Measurements from ENCODE around the gene RNF14. TPM values are rescaled to one million over a fixed set of nuclear protein-coding genes. Genes with fewer than 3 reads are reported as not detected.

The RNF14 gene
- total and polyA plus RNA-seq, 2 donors (not counting 3 experiments of a cell fraction or from before 2014, with no cell fraction given): 23.5 to 55.9 TPM

DNA sequence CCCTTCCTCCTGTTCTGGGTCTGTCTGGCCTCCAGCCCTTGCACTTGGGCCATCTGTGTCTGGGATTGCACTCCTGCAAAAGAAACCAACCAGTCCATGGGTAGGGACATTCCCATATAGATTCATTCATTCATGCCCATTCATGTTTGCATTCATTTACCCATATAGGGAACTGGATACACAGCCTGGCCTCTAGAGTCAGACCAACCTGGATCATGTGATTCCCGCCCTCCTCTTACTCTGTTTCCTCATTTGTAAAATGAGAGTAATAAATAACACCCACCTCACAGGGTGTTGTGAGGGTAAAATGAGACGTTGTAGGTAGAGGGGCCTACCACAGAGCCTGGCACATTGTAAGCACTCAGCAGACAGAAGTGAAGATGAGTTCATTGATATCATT, 19.4 kb upstream of the RNF14 start:
- peaks cover 69% of the 10 kb centered on the region for H3K4me1 ChIP-seq (ENCODE audit: control insufficient read depth, extremely low read depth, insufficient read depth, low read length)
- H3K9me3 ChIP-seq (replicated peaks; ENCODE audit: control insufficient read depth, insufficient read depth, low read length): no peaks in the 10 kb centered on the region
- no peaks in the 10 kb centered on the region for H3K36me3 ChIP-seq (ENCODE audit: control insufficient read depth in 2 of 2, extremely low read depth in 1 of 2, insufficient read depth in 2 of 2, low read length in 2 of 2)
- H3K79me2 ChIP-seq (ENCODE audit: control insufficient read depth, insufficient read depth, low read length): no peaks in the 10 kb centered on the region
- DNase-seq (ENCODE audit: low read depth, low spot score) (no peak), FAIRE-seq (no peak)
- TF ChIP-seq, protein P1, sequence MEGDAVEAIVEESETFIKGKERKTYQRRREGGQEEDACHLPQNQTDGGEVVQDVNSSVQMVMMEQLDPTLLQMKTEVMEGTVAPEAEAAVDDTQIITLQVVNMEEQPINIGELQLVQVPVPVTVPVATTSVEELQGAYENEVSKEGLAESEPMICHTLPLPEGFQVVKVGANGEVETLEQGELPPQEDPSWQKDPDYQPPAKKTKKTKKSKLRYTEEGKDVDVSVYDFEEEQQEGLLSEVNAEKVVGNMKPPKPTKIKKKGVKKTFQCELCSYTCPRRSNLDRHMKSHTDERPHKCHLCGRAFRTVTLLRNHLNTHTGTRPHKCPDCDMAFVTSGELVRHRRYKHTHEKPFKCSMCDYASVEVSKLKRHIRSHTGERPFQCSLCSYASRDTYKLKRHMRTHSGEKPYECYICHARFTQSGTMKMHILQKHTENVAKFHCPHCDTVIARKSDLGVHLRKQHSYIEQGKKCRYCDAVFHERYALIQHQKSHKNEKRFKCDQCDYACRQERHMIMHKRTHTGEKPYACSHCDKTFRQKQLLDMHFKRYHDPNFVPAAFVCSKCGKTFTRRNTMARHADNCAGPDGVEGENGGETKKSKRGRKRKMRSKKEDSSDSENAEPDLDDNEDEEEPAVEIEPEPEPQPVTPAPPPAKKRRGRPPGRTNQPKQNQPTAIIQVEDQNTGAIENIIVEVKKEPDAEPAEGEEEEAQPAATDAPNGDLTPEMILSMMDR (IDR thresholded peaks at IDR 0.05; ENCODE audit: extremely low read depth in 1 of 2, insufficient read depth in 1 of 2, low read depth in 1 of 2, low read length in 2 of 2): no peak
- TF ChIP-seq POLR2A (IDR thresholded peaks at IDR 0.05; ENCODE audit: low read depth, low read length) (no peak), MYC (IDR thresholded peaks at IDR 0.05; ENCODE audit: low read depth, low read length) (no peak), JUN (IDR thresholded peaks at IDR 0.05; ENCODE audit: borderline replicate concordance, insufficient read depth, insufficient read length, low read depth) (no peak), GATA2 (IDR thresholded peaks at IDR 0.05; ENCODE audit: insufficient read depth, insufficient read length, low read depth, low read length) (no peak), FOS (IDR thresholded peaks at IDR 0.05; ENCODE audit: borderline replicate concordance, insufficient read depth, low read length) (no peak), EZH2 (IDR thresholded peaks at IDR 0.05; ENCODE audit: borderline replicate concordance, low read depth, low read length, severe bottlenecking) (no peak), POLR2AphosphoS5 (IDR thresholded peaks at IDR 0.05; ENCODE audit: insufficient read depth, low read depth, low read length) (no peak)
- TF ChIP-seq, protein P2, sequence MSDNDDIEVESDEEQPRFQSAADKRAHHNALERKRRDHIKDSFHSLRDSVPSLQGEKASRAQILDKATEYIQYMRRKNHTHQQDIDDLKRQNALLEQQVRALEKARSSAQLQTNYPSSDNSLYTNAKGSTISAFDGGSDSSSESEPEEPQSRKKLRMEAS (IDR thresholded peaks at IDR 0.05; ENCODE audit: insufficient read depth, insufficient read length): no peak
- BruUV-seq (replicated peaks): no TSS peak
- H3K4me2 ChIP-seq (ENCODE audit: insufficient read depth, low read length): no peak overlapping the region
- CTCF ChIA-PET: interaction anchor here (10.9 kb wide), 1 partner anchor 8 kb away, joined by 244 read pairs; the partner anchor contains the start of gene PCDH12
- H3K27ac ChIP-seq (ENCODE audit: insufficient read depth, low read depth, low read length): no peak overlapping the region
- POLR2A ChIA-PET: no interaction called here
- H4K20me1 ChIP-seq (replicated peaks; ENCODE audit: control insufficient read depth, extremely low read depth, insufficient read depth, low read length): no peaks in the 10 kb centered on the region
- no peaks in the 10 kb centered on the region for H3K27me3 ChIP-seq (ENCODE audit: control insufficient read depth in 2 of 2, insufficient read depth in 2 of 2, low read length in 2 of 2)
- dilution Hi-C loops (cut with MboI; ENCODE audit: extremely low pct_ligation_motif_present, low sequenced_read_pairs): no loop called here
- no peaks in the 10 kb centered on the region for H3K9me1 ChIP-seq (replicated peaks; ENCODE audit: control insufficient read depth, extremely low read depth, insufficient read depth, low read length)
- intact Hi-C loops (cut with micrococcal nuclease): no loop called here
- H3K4me3 ChIP-seq (replicated peaks in 1 of 3; ENCODE audit: insufficient read depth in 1 of 3, low read depth in 1 of 3, low read length in 3 of 3): no peak overlapping the region
- no peak overlapping the region for H3K9ac ChIP-seq (replicated peaks; ENCODE audit: extremely low read depth, insufficient read depth, low read length)
- no peak overlapping the region for H2AFZ ChIP-seq (ENCODE audit: low read depth, low read length)

All from endothelial cell of umbilical vein (primary cell).